Endothelial cell of hepatic sinusoid (primary cell): ENCODE data around the gene SNX7.

Source experiments
- in situ Hi-C: cut with HindIII; loops from 2 replicates; pipeline ENCODE4 v1.10.0; 2017; ENCODE audit warnings: low sequenced_read_pairs

SNX7 gene, protein sequence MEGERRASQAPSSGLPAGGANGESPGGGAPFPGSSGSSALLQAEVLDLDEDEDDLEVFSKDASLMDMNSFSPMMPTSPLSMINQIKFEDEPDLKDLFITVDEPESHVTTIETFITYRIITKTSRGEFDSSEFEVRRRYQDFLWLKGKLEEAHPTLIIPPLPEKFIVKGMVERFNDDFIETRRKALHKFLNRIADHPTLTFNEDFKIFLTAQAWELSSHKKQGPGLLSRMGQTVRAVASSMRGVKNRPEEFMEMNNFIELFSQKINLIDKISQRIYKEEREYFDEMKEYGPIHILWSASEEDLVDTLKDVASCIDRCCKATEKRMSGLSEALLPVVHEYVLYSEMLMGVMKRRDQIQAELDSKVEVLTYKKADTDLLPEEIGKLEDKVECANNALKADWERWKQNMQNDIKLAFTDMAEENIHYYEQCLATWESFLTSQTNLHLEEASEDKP

DNA sequence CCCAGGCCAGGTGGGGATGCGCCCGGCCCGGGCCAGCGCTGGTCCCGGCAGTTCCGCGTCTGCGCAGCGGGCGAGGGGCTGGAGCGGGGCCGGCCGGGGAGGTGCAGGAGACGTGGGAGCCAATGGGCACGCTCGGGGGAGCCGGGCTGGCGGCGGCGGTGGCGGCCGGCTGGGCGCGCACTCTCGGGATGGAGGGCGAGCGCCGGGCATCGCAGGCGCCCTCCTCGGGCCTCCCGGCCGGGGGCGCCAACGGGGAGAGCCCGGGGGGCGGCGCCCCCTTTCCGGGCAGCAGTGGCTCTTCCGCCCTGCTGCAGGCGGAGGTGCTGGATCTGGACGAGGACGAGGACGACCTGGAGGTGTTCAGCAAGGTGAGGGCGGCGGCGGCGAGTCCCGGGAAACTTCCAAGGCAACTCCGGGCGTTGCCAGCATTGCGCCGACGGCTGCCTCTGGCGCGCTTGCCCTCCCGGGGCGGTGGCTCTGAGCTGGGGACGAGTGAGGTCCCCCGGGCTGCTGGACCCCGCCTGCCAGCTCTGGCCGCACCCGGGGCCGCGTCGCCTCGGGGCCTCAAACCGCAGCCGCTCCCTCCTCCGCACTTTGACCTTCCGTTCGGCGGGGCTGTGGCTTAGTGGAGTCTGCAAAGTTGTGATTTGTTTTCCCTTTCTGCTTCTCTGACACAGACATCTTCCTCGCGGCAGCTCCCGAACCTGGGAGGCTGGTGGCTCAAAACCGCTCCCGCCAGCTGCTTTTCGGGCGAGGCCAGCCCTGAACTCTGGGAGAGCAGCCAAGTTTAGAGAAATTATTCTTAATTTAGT lies at the start of gene SNX7:
SNX7 (plus strand) TSS at position 178 of the 812 bp plus-strand sequence; CDS start at position 189, 11 bp downstream.
- in situ Hi-C loops, result no loop called here

DNA sequence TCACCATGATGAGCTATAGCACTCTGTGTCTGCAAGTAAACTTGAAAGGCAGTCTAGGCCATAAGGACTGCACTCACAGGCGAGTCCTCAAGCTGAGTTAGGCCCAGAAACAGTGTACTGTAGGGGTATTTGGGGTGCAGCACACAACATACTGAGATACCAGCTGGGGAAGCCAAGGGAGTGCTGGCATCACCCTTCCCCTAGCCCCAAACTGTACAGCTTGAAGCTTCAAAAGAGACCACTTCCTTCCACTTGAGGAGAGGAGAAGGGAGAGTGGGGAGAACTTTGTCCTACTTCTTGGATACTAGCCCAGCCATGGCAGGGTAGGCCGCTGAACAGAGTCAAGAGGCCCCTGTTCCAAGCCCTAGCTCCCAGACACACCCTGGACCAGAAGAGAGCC lies 24.2 kb upstream of the SNX7 start:
- in situ Hi-C loops, result no loop called here

DNA sequence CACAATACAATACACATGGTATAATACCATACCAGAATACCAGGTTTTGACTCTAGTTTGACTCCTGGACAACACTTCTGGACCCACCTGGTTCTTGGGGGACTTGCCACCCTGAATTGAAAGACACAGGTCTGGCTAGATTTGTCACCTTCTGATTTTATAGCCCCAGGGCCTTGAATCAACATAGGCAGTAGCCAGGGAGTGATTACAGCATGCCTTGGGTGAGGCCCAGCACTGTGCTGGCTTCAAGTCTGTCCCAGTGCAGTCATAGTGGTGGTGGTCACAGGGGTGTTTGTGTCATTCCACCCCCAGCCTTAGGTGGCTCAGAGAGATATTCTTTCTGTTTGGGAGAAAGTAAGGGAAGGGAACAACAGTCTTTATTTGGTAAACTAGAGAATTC lies 23.3 kb upstream of the SNX7 start:
- in situ Hi-C loops, result no loop called here

DNA sequence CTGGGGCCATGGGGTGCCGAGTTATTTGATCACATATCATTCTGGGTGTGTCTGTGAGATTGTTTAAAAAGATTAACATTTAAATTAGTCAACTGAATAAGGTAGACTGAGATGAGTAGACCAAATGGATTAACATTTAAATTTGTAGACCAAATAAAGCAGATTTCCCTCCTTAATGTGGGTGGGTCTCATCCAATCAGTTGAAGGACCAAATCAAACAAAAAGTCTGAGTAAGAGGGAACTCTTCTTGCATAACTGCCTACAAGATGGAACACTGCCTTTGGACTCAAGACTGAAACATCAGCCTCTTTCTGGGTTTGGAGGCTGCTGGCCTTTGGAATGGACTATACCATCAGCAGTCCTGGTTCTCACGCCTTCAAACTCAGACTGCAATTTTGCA lies 17.0 kb upstream of the SNX7 start:
- in situ Hi-C loops, result no loop called here

DNA sequence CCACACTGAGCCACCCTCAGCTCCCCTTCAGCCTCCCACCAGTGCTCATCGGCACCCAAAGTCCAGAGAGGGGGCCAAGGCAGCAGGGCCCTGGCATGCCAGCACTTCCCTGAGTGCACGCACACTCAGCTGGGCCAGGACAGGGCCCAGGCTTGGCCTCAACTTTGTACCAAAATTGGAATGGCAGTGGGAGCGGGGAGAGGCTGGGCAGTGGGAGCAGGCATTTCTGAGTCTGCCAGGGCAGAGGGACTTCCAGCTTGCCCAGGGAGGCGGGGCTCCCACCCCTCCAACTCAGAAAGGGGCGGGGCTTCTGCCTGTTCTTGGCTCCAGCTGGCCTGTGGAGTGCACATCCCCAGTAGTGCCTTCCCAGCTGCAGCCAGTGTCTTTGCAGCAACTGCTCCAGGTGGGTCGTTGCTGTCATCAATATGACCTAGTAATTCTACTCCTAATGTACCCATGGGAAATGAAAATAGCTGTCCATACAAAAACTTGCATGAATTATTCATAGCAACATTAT lies 10.3 kb upstream of the SNX7 start:
- in situ Hi-C loops, result no loop called here

DNA sequence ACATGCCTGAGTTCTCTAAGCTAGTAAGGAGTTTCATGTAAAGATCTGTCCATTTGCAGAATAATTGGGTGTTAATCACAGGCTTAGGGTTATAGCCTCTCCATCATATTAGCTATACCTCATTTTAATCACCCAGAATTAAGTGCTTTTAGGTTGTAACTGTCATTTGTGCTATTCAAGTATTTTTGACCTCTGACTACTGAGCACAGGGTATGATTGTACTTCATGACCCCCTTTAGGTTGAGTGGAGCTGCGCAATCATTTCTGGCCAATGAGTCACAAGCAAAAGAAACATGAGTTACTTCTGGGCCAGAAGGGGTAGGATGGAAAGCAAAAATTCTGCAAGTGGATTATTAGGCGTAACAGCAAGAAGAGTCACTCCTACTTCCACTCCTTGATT lies 8.4 kb upstream of the SNX7 start:
- in situ Hi-C loops, result no loop called here

DNA sequence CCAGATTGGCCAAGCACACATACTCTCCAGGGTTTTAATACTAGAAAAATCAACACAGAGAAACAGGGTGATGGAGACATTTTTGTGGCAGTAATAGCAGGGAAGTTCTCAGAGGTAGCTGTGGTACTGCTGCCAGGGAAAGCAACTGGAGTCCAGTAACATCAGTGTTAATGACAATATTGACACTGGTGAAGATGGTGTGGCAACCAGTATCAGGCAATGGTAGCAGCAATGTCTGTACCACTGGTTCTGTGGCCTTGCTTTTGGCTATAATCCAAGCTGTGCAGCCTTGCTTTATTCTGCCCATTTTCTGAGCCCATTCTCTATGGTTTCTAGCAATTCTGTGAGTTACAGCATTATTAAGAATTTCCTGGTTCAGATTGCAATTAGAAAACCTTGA lies 1.6 kb upstream of the SNX7 start:
- in situ Hi-C loops, result no loop called here

DNA sequence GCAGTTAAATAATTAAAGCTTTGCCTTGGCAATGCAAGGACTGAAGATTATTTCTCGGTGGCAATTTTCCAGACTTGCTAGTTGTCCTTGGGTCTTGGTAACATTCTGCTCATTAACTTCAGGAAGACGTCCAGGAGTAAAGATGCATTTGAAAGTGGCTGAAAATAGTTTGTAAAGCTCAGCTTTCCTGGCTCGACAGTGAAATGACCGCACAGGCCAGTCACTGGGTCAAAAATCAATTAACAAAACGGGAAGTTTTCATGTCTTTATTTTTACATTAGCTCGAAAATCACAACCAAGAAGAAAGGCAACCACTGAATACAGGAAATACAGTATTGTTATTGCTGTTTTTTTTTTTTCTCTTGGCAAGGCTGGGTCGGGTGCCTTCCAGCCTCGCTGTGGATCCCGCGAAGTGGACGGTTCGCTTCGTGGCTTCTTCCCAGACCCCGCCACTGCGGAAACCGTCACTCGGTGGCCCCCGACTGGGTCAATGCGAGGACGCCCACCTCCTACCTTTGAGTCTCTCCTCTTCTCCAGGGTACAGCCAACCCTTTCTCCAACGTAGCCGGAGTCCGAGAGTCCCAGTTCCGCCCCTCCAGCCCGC lies 479 bp upstream of the SNX7 start:
- in situ Hi-C loops, result no loop called here

DNA sequence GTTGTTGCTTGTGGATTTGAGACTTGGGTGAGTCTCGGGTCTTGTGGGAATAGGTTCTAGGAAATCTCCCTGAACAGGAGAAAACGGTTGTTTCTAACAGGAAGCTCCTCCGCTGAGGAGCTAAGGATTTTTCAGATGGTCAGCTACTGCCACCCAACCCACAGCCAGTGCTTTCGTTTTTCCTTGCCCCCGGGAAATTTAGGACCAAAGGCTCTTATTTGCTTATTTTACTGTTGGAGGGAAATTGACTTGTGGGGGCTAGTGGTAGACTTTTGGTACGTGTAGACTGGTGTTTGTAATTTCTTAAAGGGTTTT lies 792 bp downstream of the SNX7 start:
- in situ Hi-C loops, result no loop called here

DNA sequence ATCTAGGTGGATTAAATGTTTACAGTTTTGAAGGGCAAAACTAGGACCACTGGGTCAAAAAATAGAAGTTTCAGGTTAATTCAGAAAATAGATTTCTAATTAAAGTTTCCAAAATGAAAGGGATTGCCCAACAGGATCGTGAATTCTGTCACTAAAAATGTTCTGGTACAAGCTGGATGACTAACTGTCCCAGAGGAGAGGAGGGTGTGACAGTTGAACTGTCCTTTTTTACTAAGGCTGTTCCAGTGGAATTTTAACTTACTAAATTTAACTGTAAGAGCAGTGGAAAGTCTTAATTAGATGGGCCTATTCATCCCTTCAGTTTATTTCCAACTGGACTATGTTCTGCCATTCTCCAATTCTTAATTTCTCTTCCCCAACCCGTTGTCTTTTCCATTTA lies 7.2 kb downstream of the SNX7 start:
- in situ Hi-C loops, result no loop called here

DNA sequence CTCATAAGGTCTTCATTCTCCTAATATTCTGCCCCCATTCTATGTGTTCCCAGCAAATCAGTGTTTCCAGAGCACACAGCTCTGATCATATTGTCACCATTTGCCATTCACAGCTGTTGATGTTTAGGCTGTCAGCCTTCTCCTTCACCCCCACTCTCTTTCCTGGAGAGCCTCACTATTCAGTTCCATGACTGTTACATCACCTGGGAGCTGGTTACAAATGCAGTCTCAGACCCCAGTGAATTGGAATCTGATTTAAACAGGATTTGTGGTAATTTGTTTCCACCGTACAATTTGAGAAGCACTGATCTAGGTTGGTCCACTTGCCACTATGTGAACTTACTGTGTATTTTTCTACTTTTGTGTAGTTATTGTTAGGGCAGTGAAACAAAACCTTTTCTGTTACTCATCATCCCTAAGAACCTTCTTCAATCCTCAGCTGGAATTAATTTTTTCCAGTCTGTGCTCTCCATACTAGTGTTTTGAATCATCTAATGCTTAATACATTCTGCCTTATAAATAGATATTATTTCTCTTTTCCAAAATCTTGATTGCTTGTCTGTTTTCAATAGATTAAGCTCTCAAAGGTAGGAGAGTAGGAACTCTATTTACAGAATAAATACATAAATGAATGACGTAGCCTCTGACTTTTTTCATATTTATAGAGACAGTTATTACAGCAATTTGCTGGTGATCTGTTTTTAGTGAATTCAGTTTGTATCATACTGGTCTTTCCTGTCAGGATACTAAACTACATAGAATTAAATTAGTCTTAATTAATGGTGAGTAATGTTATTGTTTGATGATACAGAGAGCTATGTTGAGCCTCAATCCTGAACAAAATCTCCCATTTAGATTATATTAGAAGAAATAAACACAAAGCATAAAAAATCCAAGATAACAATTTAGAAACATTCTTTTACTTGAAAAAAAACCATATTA lies 8.1 kb downstream of the SNX7 start:
- in situ Hi-C loops, result no loop called here

DNA sequence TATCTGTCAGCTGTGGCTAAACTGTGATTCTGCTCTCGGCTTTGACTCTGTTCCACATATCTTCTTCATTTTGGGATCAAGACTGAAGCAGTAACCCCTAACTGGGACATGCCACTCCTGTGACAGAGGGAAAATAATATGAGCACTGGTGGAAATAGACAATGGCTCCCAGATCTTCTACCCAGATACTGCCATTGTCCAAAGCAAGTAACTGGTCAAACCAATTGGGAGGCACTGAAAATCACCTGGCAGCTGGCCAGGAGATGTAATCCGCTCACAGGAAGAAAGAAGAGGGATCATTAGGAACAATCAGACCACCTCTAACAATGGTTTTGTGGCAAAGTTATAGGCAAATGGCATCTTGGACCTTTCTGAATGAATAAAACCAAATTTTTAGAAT lies 10.7 kb downstream of the SNX7 start:
- in situ Hi-C loops, result no loop called here

DNA sequence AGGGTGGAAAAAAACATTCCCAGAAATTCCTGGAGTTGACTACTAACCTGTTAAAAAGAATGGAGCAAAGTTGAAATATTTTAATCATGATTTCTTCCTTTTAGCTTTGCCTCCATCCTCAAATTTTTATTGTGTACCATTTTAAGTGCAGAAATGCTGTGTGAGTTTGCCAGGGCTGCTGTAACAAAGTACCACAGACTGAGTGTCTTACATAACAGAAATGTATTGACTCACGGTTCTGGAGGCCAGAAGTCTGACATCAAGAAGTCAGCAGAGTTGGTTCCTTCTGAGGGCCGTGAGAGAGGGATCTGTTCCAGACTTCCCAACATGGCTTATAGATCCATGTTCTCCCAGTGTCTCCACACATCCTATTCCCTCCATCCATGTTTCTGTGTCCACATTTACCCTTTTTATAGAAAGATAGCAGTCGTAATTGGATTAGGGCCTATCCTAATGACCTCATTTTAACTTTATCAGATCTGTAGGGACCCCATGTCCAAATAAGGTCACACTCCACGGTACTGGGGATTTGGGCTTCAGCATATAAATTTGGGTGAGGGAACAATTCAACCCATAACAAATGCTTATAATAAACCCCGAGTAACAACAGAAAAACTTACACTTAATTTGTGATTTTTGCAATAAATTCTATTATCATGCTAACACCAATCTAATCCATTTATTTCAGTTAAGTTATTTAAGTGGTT lies 12.7 kb downstream of the SNX7 start:
- in situ Hi-C loops, result no loop called here

DNA sequence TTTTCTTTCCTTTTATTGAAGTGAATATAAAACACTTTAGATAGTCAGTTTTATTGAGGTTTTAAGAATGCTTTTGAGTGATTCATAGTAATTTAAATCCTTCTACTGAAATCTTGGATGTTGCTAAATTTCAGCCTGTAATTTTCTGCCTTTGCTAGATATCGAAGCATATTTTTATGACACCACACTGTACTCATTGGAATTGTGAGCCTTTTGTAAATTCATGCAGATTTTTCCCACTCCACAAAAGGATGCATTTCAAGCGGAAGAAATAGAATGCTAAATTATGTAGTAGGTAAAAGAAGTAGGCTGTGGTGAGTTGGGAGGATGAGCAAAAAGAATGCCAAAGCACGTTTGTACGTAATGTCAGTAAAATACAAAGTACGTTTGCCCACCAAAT lies 13.8 kb downstream of the SNX7 start:
- in situ Hi-C loops, result no loop called here

DNA sequence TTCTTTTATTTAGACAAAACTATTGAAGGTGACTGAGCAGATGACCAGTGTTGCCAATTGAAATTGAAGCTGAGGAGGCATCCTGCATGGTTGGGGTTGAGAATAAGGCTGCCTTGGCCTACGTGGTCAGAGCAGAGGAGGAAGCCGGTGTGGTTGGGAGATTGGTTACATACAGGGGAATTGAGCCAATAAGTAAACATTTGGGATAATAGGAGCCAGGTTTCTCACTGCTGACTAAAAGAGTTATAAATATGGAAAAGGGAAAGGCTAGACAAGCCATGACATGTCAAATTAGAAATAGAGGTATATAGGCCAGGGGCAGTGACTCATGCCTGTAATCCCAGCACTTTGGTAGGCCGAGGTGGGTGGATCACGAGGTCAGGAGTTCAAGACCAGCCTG lies 15.8 kb downstream of the SNX7 start:
- in situ Hi-C loops, result no loop called here

DNA sequence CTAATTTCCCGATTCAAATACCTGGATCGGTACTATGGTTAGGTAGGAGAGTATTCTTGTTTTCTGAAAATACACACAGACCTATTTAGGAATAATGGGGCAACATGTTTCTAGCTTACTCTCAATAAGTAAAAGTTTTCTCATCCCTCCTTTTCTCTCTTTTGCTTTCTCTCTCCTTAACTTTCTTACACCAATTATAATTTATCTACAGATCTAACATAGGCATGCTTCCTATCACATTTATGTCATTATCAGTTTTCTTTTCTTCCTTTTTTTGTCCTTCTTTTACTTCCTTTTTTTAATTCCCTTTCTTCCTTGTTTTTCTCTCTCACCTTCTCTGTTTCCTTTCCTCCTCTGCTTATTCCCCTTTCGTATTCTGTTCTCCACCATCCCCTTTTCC lies 20.3 kb downstream of the SNX7 start:
- in situ Hi-C loops, result no loop called here

DNA sequence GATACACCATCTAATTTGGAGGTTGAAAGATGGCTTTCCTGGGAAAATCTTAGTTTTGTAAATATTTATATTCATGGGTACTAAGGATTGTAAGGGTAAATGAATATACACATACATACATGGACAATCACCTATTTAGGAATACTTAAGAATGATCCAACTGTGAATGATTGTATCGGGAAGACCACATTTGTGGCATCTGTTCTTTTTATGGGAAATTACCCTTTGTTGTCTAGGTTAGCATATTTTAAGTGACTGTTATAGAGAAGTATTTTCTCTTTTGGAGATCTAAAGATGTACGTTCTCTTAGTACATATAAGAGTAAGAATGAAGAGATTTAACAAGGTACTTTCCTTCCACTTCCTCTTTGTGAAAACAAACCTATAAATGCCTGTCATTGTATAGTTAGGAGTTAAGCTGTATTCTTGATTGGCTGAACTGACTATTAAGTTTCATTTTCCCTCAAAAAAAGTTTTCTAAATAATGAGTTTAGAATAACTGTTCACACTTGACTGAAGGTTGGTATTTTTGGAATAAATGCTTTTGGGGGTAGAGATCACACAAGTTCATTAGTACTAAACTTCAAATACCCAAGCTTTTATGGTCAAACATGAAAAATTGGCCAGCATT lies 26.7 kb downstream of the SNX7 start:
- in situ Hi-C loops, result no loop called here

DNA sequence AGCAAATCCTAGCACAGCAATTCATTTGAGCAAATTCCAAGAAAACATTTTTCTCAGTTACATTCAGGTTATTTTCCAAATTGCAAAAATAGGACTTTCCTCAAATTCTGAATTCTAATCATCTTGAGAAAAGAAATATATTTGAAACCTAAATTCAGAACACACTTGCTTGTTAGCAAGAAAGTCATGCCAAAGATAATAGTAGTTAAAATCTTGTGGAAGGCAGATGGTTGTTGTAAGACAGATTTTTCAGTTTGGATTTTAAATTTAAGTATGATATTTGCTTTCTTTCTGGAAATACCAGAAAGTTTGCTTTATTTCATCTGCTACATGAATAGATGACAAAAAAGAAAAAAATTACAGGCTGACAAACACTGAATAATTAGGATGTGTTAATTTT lies 29.1 kb downstream of the SNX7 start:
- in situ Hi-C loops, result no loop called here

DNA sequence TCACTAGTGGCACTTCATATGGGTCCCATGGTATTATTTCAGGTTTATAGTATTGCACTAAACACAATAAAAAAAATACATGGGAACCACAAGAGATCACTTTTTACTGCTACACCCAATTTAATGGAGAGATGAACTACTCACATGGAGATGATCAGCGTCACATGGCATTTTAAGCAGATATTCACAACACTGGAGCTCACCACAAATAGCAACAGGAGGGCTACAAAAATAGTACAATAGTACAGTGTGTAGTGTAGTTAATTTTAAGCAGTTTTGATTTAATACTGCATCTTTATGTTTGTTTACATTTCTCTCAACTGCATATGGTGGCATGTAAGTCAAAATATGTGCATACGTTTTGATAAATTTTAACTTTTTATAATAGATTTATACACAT lies 31.0 kb downstream of the SNX7 start:
- in situ Hi-C loops, result no loop called here

DNA sequence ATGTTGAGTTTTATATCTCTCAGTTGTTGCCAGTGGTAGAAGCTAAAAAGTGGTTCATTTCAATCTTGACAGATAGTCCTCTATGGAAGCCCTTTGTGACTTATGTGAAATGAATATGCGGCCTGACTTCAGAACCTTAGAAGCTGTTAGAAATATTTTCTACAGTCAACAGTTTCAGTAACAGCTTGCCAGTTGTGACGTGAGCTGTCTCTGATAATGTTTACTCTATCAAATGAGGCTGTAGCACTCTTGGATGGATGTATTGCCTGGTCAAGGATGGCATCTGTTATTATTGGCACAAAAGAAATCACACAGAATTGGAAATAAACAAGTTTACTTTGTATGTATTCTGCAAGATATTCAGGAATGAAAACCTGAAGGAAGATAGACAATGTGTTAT lies 31.9 kb downstream of the SNX7 start:
- in situ Hi-C loops, result no loop called here
